ENCODE results near the gene ATMIN.

ATMIN gene

GRCh38 chr16:81035398-81035974 lies at the start of gene ATMIN:
ATMIN (plus strand) TSS chr16:81035842; CDS start chr16:81035871, 29 bp downstream.
- peak; percentile 87 for DNase-seq

- no peak for DNase-seq
These were observed 49.1 kb upstream of the ATMIN start for GRCh38 chr16:80986557-80986956.

GRCh38 chr16:80988756-80989155 lies 46.9 kb upstream of the ATMIN start:
- no peak for DNase-seq

- DNase-seq: no peak
These were observed 45.8 kb upstream of the ATMIN start for GRCh38 chr16:80989801-80990200.

GRCh38 chr16:80990577-80990976 lies 45.1 kb upstream of the ATMIN start:
- DNase-seq: no peak

GRCh38 chr16:80990978-80991377 lies 44.7 kb upstream of the ATMIN start:
- no peak for DNase-seq

- DNase-seq: no peak
These were observed 43.7 kb upstream of the ATMIN start for GRCh38 chr16:80991792-80992430.

GRCh38 chr16:80992676-80993293 lies 42.9 kb upstream of the ATMIN start:
- DNase-seq: no peak

- no peak for DNase-seq
These were observed 42.3 kb upstream of the ATMIN start for GRCh38 chr16:80993307-80993706.

- DNase-seq: no peak
These were observed 41.8 kb upstream of the ATMIN start for GRCh38 chr16:80993834-80994233.

- no peak for DNase-seq
These were observed 41.2 kb upstream of the ATMIN start for GRCh38 chr16:80994451-80994850.

GRCh38 chr16:80996688-80997138 lies 38.9 kb upstream of the ATMIN start:
- DNase-seq: no peak

GRCh38 chr16:80997139-80997798 lies 38.4 kb upstream of the ATMIN start:
- DNase-seq: no peak

- no peak for DNase-seq
These were observed 37.5 kb upstream of the ATMIN start for GRCh38 chr16:80997964-80998620.

- DNase-seq: no peak
These were observed 34.8 kb upstream of the ATMIN start for GRCh38 chr16:81000873-81001272.

- DNase-seq: no peak
These were observed 34.3 kb upstream of the ATMIN start for GRCh38 chr16:81001330-81001729.

GRCh38 chr16:81003064-81003463 lies 32.6 kb upstream of the ATMIN start:
- DNase-seq: no peak

GRCh38 chr16:81003610-81004460 lies 31.8 kb upstream of the ATMIN start:
- DNase-seq: no peak

- DNase-seq: no peak
These were observed 30.8 kb upstream of the ATMIN start for GRCh38 chr16:81004646-81005353.

GRCh38 chr16:81005610-81006161 lies 30.0 kb upstream of the ATMIN start:
- DNase-seq: no peak

- peak; percentile 66 for DNase-seq
These were observed 29.3 kb upstream of the ATMIN start for GRCh38 chr16:81006211-81006812.

Data from CD4-positive, alpha-beta T cell treated with Interferon gamma for 1 hour (primary cell).